Chondrocyte (in vitro differentiated cells): ENCODE measurements around the gene CDK17. TPM values are rescaled to one million over a fixed set of nuclear protein-coding genes. Genes with fewer than 3 reads are reported as not detected.
"Not testable (repeated sequence)": the region's sequence is repeated elsewhere in the genome, so short reads cannot be mapped to it uniquely, and the experiment has no call there.

ENCODE experiments used
- DNase-seq: peaks from one replicate; pipeline ENCODE4 v3.0.0; 2021; ENCODE audit warnings: mixed read lengths, low spot score
- H3K27ac Mint-ChIP-seq: one replicate; pipeline ENCODE4 v1.8.0; 2021; ENCODE audit warnings: mild to moderate bottlenecking, moderate library complexity, mixed read lengths; ENCODE audit not compliant: unreplicated experiment
- H3K27me3 Mint-ChIP-seq: 2 replicates; pipeline ENCODE4 v1.8.0; 2021; ENCODE audit warnings: low read depth, mixed read lengths
- H3K36me3 Mint-ChIP-seq: 2 replicates; pipeline ENCODE4 v1.8.0; 2021; ENCODE audit warnings: low read depth, mixed read lengths
- H3K4me1 Mint-ChIP-seq: 2 replicates; pipeline ENCODE4 v1.8.0; 2021; ENCODE audit warnings: low read depth, mild to moderate bottlenecking, mixed read lengths
- H3K4me3 Mint-ChIP-seq: one replicate; pipeline ENCODE4 v1.8.0; 2021; ENCODE audit warnings: mild to moderate bottlenecking, moderate library complexity, mixed read lengths; ENCODE audit not compliant: unreplicated experiment
- H3K9me3 Mint-ChIP-seq: 2 replicates; pipeline ENCODE4 v1.8.0; 2021; ENCODE audit warnings: low read depth, mixed read lengths
- total RNA-seq: library from RNA; stranded (reverse); gene quantifications from 3 replicates; pipeline ENCODE4 v1.2.1, GENCODE V29; 2021
- TF ChIP-seq, protein P1 (sequence below): fragments of 200-600 bp; sonication (generic); IDR thresholded peaks from 2 replicates; pipeline ENCODE4 v1.5.0; 2021; ENCODE audit warnings: antibody characterized with exemption, mild to moderate bottlenecking, moderate library complexity

Gene CDK17
- total RNA-seq, 1 donor from 2014 or later: 28.5 TPM

DNA sequence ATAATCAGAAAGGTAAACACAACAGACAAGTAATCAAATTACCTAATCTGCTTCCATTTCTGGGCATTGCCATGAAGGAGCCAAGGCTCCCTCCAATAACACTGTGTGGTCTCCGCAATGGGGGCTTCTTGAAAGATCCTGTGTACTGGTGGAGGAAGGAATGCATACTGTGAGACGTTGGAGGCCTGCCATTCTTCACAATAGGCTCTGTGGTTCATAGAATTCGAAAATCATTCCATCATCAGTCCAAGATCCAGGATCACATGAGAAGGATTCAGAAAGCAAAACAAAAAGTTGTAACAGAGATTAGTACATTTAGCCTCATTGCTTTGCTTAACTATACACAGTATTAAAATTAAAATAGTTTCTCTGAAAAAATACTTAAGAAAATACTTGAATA, 76.3 kb downstream of the CDK17 start:
- H3K9me3 Mint-ChIP-seq: peaks cover 8% of the 10 kb centered on the region
- H3K27me3 Mint-ChIP-seq: no peaks in the 10 kb centered on the region
- H3K4me1 Mint-ChIP-seq: peaks cover 21% of the 10 kb centered on the region
- peaks cover 13% of the 10 kb centered on the region for H3K36me3 Mint-ChIP-seq
- no peak overlapping the region for H3K4me3 Mint-ChIP-seq
- TF ChIP-seq, protein P1, sequence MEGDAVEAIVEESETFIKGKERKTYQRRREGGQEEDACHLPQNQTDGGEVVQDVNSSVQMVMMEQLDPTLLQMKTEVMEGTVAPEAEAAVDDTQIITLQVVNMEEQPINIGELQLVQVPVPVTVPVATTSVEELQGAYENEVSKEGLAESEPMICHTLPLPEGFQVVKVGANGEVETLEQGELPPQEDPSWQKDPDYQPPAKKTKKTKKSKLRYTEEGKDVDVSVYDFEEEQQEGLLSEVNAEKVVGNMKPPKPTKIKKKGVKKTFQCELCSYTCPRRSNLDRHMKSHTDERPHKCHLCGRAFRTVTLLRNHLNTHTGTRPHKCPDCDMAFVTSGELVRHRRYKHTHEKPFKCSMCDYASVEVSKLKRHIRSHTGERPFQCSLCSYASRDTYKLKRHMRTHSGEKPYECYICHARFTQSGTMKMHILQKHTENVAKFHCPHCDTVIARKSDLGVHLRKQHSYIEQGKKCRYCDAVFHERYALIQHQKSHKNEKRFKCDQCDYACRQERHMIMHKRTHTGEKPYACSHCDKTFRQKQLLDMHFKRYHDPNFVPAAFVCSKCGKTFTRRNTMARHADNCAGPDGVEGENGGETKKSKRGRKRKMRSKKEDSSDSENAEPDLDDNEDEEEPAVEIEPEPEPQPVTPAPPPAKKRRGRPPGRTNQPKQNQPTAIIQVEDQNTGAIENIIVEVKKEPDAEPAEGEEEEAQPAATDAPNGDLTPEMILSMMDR: no peak
- DNase-seq: no peak
- H3K27ac Mint-ChIP-seq: peak overlapping the region; percentile 15

DNA sequence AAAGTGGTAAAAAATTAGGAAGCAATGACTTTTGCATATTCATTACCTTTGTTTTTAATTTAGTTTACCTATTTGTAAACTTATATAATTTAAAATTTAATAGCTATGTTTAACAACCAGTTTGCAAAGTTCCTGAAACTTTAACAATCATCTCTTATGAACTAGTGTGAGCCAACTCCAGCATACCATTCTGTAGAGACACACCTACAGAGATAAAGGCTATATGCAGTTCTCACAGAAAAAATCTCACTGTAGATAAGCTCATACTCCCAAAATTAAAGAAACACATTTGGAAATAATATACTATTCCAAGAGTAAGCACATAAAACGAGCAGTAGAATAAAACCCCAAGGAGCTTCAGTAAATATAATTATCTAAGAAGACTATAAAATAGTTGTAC, 77.5 kb downstream of the CDK17 start:
- TF ChIP-seq, protein P1: no peak
- H3K27ac Mint-ChIP-seq: no peak overlapping the region
- H3K27me3 Mint-ChIP-seq: no peaks in the 10 kb centered on the region
- peaks cover 15% of the 10 kb centered on the region for H3K36me3 Mint-ChIP-seq
- H3K4me3 Mint-ChIP-seq: no peak overlapping the region
- no peak for DNase-seq
- peaks cover 21% of the 10 kb centered on the region for H3K4me1 Mint-ChIP-seq
- H3K9me3 Mint-ChIP-seq: peaks cover 8% of the 10 kb centered on the region

DNA sequence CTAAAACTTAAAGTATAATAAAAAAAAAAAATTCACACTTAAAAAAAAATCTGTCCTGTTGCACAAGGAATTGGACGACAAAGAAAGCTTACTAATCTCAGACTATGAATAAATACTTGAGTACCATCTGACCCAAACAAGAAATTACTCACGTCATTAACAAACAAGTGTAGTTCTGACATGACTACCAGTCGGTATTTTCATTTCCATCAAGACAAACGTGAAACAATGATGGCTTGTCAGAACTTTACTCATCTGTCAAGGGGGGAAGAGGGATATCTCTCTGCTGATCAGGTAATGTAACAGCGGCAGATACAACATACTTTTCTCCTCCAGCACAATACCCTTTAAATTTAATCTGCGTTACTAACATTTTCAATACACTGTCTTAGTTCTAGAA, 78.3 kb downstream of the CDK17 start:
- Mint-ChIP-seq H3K4me3 (no peak overlapping the region), H3K9me3 (peaks cover 8% of the 10 kb centered on the region), H3K4me1 (peaks cover 17% of the 10 kb centered on the region), H3K27ac (no peak overlapping the region), H3K27me3 (no peaks in the 10 kb centered on the region), H3K36me3 (peaks cover 15% of the 10 kb centered on the region)
- TF ChIP-seq, protein P1: no peak
- no peak for DNase-seq

DNA sequence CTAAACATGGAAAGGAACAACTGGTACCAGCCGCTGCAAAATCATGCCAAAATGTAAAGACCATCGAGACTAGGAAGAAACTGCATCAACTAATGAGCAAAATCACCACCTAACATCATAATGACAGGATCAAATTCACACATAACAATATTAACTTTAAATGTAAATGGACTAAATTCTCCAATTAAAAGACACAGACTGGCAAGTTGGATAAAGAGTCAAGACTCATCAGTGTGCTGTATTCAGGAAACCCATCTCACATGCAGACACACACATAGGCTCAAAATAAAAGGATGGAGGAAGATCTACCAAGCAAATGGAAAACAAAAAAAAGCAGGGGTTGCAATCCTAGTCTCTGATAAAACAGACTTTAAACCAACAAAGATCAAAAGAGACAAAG, 82.4 kb downstream of the CDK17 start:
- not testable (repeated sequence) for H3K27ac Mint-ChIP-seq, H3K27me3 Mint-ChIP-seq, H3K9me3 Mint-ChIP-seq, DNase-seq, H3K36me3 Mint-ChIP-seq, H3K4me3 Mint-ChIP-seq
- peaks cover 16% of the 10 kb centered on the region for H3K4me1 Mint-ChIP-seq

DNA sequence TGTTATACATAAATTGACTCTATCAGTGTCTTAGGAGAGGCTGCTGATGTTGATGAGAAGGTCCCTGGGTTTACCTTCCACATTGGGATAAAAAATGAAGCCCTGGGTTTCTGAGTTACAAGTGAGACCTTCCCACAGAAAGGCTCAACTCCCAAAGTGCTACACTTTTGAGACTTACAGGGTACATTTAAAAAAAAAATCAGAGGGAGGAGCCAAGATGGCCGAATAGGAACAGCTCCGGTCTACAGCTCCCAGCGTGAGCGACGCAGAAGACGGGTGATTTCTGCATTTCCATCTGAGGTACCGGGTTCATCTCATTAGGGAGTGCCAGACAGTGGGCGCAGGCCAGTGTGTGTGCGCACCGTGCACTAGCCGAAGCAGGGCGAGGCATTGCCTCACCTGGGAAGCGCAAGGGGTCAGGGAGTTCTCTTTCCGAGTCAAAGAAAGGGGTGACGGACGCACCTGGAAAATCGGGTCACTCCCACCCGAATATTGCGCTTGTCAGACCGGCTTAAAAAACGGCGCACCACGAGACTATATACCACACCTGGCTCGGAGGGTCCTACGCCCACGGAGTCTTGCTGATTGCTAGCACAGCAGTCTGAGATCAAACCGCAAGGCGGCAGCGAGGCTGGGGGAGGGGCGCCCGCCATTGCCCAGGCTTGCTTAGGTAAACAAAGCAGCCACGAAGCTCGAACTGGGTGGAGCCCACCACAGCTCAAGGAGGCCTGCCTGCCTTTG, 84.3 kb downstream of the CDK17 start:
- Mint-ChIP-seq H3K4me3 (peak overlapping the region; percentile 92), H3K27ac (peak overlapping the region; percentile 97), H3K4me1 (peaks cover 16% of the 10 kb centered on the region)
- H3K36me3 Mint-ChIP-seq, DNase-seq, H3K9me3 Mint-ChIP-seq, H3K27me3 Mint-ChIP-seq: not testable (repeated sequence)

DNA sequence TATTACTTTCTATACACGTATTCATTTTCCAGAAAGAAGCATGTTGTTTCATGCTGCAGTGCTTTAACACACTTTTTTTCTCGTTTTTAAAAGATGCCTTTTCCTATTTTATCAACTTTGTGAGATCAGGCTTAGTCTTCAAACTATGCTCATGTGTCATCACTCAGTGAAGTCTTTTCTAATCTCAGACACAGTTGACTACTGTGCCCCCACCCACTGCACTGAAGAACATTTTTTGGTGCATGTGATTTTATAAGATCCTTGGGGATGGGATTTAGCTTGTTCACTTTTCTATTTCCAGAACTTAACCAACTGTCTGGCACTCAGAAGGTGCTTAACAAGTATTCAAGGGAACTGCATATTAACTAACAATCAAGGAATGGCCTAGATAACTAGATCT, 85.5 kb downstream of the CDK17 start:
- TF ChIP-seq, protein P1: no peak
- Mint-ChIP-seq H3K4me1 (peaks cover 16% of the 10 kb centered on the region), H3K27ac (peak overlapping the region; percentile 73), H3K4me3 (no peak overlapping the region), H3K36me3 (peaks cover 3% of the 10 kb centered on the region), H3K9me3 (no peaks in the 10 kb centered on the region), H3K27me3 (no peaks in the 10 kb centered on the region)
- DNase-seq: no peak
